Endothelial cell (in vitro differentiated cells): ENCODE results near the gene EFCAB6. TPM values are rescaled to one million over a fixed set of nuclear protein-coding genes. Genes with fewer than 3 reads are reported as not detected.
"Not testable (repeated sequence)": the region's sequence is repeated elsewhere in the genome, so short reads cannot be mapped to it uniquely, and the experiment has no call there.

ENCODE experiments used
- DNase-seq: peaks from one replicate; pipeline ENCODE4 v3.0.0; 2021; ENCODE audit warnings: low spot score
- H3K27ac Mint-ChIP-seq: one replicate; pipeline ENCODE4 v1.8.0; 2021; ENCODE audit warnings: mixed read lengths, inconsistent platforms; ENCODE audit not compliant: unreplicated experiment
- H3K27me3 Mint-ChIP-seq: one replicate; pipeline ENCODE4 v1.8.0; 2021; ENCODE audit warnings: mild to moderate bottlenecking, moderate library complexity, mixed read lengths, inconsistent platforms; ENCODE audit not compliant: unreplicated experiment
- H3K36me3 Mint-ChIP-seq: one replicate; pipeline ENCODE4 v1.8.0; 2021; ENCODE audit warnings: mild to moderate bottlenecking, low read depth, mixed read lengths, inconsistent platforms; ENCODE audit not compliant: unreplicated experiment
- H3K4me1 Mint-ChIP-seq: one replicate; pipeline ENCODE4 v1.8.0; 2021; ENCODE audit warnings: mild to moderate bottlenecking, mixed read lengths, inconsistent platforms; ENCODE audit not compliant: unreplicated experiment
- H3K4me3 Mint-ChIP-seq: one replicate; pipeline ENCODE4 v1.8.0; 2021; ENCODE audit warnings: mild to moderate bottlenecking, mixed read lengths, inconsistent platforms; ENCODE audit not compliant: unreplicated experiment
- H3K9me3 Mint-ChIP-seq: one replicate; pipeline ENCODE4 v1.8.0; 2021; ENCODE audit warnings: mixed read lengths, inconsistent platforms; ENCODE audit not compliant: unreplicated experiment
- total RNA-seq: library from RNA; stranded (reverse); fragmentation: NEBNext Ultra II Directional; extraction: Animal tissue kit (Norgen Biotek cat#: 25700); gene quantifications from one replicate; pipeline ENCODE4 v1.2.1, GENCODE V29; 2021; ENCODE audit not compliant: unreplicated experiment
- TF ChIP-seq, protein P1 (sequence below): fragments of 200-600 bp; sonication (generic); IDR thresholded peaks from one replicate; pipeline ENCODE4 v1.5.0; 2021; ENCODE audit warnings: antibody characterized with exemption; ENCODE audit not compliant: unreplicated experiment

Gene EFCAB6
- total RNA-seq, 1 donor from 2014 or later = 0.69 TPM

DNA sequence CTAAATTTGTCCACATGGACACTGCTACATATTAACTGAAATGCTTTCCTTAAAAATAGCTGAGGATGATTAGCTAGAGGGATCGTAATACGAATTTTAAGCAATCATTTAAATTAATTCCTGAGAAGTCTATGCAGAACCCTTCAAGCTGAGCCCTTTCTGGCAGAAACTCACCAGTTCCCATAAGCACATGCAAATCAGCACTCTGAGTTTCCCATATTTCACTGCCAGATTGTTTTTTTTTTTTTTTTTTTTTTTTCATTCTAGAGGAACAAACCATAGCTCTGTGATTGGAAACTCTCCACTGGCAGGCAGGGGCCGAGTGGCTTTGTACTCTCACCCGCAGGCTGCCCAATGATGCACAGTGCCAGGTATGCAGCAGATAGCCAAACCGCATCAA is 145.6 kb downstream of the EFCAB6 start:
- TF ChIP-seq, protein P1, sequence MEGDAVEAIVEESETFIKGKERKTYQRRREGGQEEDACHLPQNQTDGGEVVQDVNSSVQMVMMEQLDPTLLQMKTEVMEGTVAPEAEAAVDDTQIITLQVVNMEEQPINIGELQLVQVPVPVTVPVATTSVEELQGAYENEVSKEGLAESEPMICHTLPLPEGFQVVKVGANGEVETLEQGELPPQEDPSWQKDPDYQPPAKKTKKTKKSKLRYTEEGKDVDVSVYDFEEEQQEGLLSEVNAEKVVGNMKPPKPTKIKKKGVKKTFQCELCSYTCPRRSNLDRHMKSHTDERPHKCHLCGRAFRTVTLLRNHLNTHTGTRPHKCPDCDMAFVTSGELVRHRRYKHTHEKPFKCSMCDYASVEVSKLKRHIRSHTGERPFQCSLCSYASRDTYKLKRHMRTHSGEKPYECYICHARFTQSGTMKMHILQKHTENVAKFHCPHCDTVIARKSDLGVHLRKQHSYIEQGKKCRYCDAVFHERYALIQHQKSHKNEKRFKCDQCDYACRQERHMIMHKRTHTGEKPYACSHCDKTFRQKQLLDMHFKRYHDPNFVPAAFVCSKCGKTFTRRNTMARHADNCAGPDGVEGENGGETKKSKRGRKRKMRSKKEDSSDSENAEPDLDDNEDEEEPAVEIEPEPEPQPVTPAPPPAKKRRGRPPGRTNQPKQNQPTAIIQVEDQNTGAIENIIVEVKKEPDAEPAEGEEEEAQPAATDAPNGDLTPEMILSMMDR = no peak
- no peaks in the 10 kb centered on the region for H3K9me3 Mint-ChIP-seq
- H3K4me3 Mint-ChIP-seq = no peak overlapping the region
- no peaks in the 10 kb centered on the region for H3K36me3 Mint-ChIP-seq
- no peak for DNase-seq
- H3K27me3 Mint-ChIP-seq = peaks cover 1% of the 10 kb centered on the region
- H3K27ac Mint-ChIP-seq = no peak overlapping the region
- no peaks in the 10 kb centered on the region for H3K4me1 Mint-ChIP-seq

DNA sequence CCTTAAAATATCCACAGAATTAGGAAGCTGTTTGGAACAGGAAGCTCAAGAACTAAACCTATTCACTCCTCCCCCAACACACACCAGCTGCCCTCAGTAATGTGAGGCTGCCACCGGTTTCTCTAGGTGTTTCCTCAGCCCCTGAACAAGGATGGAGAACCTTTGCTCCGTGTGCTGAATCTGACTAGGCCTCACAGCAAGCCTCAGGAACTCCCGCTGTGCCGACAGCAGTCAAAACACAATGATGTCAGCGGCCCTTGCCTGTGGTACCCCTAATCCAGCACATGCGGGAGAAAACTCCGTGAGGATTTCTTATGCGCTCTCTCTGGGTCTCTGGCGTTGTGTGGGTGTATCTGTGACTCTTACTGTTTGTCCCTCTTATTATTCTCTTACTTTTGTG is 153.3 kb downstream of the EFCAB6 start:
- H3K4me3 Mint-ChIP-seq = no peak overlapping the region
- H3K4me1 Mint-ChIP-seq = peaks cover 9% of the 10 kb centered on the region
- no peak for DNase-seq
- H3K36me3 Mint-ChIP-seq = no peaks in the 10 kb centered on the region
- TF ChIP-seq, protein P1 = no peak
- H3K27ac Mint-ChIP-seq = no peak overlapping the region
- H3K27me3 Mint-ChIP-seq = peaks cover 3% of the 10 kb centered on the region
- H3K9me3 Mint-ChIP-seq = no peaks in the 10 kb centered on the region

DNA sequence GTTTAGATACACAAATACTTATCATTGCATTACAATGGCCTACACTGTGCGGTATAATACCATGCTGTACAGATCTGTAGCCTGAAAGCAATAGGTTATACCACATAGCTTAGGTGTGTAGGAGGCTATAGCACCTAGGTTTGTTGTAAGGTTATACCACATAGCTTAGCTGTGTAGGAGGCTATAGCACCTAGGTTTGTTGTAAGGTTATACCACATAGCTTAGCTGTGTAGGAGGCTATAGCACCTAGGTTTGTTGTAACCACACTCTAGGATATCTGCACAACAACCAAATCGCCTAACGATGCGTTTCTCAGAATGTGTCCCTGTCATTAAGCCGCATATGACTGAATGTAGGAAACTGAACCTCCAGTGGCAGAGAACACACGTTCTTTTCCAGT is 155.5 kb downstream of the EFCAB6 start:
- H3K4me1 Mint-ChIP-seq, H3K4me3 Mint-ChIP-seq, H3K27ac Mint-ChIP-seq, DNase-seq, H3K36me3 Mint-ChIP-seq, H3K27me3 Mint-ChIP-seq, H3K9me3 Mint-ChIP-seq: not testable (repeated sequence)

DNA sequence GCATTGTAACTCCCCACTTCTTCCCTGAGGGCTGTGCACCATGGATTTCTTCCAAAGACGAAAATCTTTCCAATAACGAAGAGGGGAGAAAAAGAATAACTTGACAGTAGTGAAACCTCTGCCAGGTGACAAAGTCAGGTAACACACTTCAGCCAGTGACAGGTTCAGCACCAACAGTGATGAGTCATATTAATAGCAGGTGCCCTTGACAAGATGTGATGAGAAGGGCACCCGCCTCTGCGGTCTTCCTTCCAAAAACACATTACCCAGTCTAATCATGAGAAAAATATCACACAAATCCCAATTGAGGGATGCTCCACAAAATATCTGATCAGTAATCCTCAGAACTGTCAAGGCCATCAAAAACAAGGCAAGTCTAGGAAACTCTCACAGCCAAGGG is 157.8 kb downstream of the EFCAB6 start:
- peaks cover 9% of the 10 kb centered on the region for H3K4me1 Mint-ChIP-seq
- H3K9me3 Mint-ChIP-seq = peaks cover 5% of the 10 kb centered on the region
- peaks cover 9% of the 10 kb centered on the region for H3K36me3 Mint-ChIP-seq
- H3K4me3 Mint-ChIP-seq = no peak overlapping the region
- no peak for DNase-seq
- TF ChIP-seq, protein P1 = no peak
- H3K27ac Mint-ChIP-seq = no peak overlapping the region
- peaks cover 1% of the 10 kb centered on the region for H3K27me3 Mint-ChIP-seq

DNA sequence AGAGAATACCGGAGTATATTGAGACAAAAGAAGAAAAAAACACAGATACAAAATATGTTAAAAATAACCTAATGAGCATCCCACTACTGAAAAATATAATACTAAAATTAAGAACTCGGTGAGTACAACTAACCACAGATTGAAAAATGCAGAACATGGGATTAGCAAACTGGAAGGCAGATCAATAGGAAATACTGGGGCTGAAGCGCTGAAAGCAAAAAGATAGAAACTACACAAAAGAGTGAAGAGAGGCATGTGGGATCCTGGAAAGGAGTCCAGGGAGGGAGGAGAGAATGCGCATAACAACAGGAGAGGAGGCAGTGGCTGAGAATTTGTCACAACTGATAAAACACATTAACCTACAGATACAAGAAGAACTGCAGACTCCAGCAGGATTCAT is 159.3 kb downstream of the EFCAB6 start:
- peaks cover 9% of the 10 kb centered on the region for H3K36me3 Mint-ChIP-seq
- peaks cover 4% of the 10 kb centered on the region for H3K4me1 Mint-ChIP-seq
- TF ChIP-seq, protein P1 = no peak
- no peak overlapping the region for H3K27ac Mint-ChIP-seq
- DNase-seq = no peak
- H3K9me3 Mint-ChIP-seq = peaks cover 5% of the 10 kb centered on the region
- H3K4me3 Mint-ChIP-seq = no peak overlapping the region
- H3K27me3 Mint-ChIP-seq = peaks cover 2% of the 10 kb centered on the region

DNA sequence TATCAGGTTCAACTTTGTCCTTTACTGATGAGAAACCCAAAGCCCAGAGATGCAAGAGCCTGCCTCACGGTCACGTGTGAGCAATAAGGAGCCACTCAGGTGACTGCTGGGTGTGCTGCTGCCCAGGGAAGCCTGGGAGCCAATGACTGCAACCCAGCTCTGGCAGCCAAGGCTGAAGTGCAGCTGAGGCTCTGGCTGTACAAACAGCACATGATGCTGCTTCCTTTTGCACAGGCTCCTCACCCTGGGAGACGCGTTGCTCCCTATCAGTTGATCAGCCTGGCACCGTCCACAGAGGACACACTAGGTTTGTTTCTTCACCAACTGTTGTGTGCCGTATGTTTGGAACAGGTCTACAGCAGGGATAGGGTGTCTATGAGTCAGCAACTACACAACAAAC is 168.7 kb downstream of the EFCAB6 start:
- TF ChIP-seq, protein P1 = no peak
- DNase-seq = no peak

More for the DNA sequence above, 168.7 kb downstream of the EFCAB6 start:
- peaks cover 2% of the 10 kb centered on the region for H3K27me3 Mint-ChIP-seq
- H3K9me3 Mint-ChIP-seq = no peaks in the 10 kb centered on the region
- H3K4me3 Mint-ChIP-seq = no peak overlapping the region
- peaks cover 33% of the 10 kb centered on the region for H3K4me1 Mint-ChIP-seq
- H3K27ac Mint-ChIP-seq = peak overlapping the region; percentile 89
- no peaks in the 10 kb centered on the region for H3K36me3 Mint-ChIP-seq
